Prostate gland (tissue), 2 donors: ENCODE results near the gene PNRC1. TPM values are rescaled to one million over a fixed set of nuclear protein-coding genes. Genes with fewer than 3 reads are reported as not detected.

ENCODE experiments used
- DNase-seq: peaks from one replicate; pipeline ENCODE4 v3.0.0-alpha.2; 2019; ENCODE audit warnings: low spot score
- H3K27ac ChIP-seq, 2 donors: fragments of 200-600 bp; sonication (generic); 2 replicates each; pipeline ENCODE4 v1.5.1; 2017 to 2019
- H3K27me3 ChIP-seq: fragments of 200-600 bp; sonication (generic); replicated peaks from 2 replicates; pipeline ENCODE4 v1.5.1; 2019; ENCODE audit not compliant: insufficient read depth
- H3K36me3 ChIP-seq, 2 donors: fragments of 200-600 bp; sonication (generic); 1 replicate in 1 of 2; 2 replicates in 1 of 2; pipeline versions ENCODE4 v1.5.1 to v1.8.1; 2017 to 2019
- H3K4me1 ChIP-seq: fragments of 200-600 bp; sonication (generic); replicated peaks from 2 replicates; pipeline ENCODE4 v1.5.1; 2019
- H3K4me3 ChIP-seq, 2 donors: fragments of 200-600 bp; sonication (generic); 2 replicates each; pipeline ENCODE4 v1.5.1; 2017 to 2019
- H3K9me3 ChIP-seq: fragments of 200-600 bp; sonication (generic); 2 replicates; pipeline ENCODE4 v1.5.1; 2017
- CTCF ChIP-seq, 4 experiments: fragments of 200-600 bp in 2 of 4; fragments of 450-650 bp in 2 of 4; sonication (generic) in 2 of 4; IDR thresholded peaks; 1 replicate in 3 of 4; 2 replicates in 1 of 4; pipeline ENCODE4 v1.5.1; 2016 to 2019; ENCODE audit warnings: antibody characterized with exemption in 4 of 4, mild to moderate bottlenecking in 2 of 4, moderate library complexity in 2 of 4
- POLR2A ChIP-seq: fragments of 450-650 bp; IDR thresholded peaks from one replicate; pipeline ENCODE4 v1.6.1; 2016; ENCODE audit warnings: antibody characterized with exemption, mild to moderate bottlenecking
- POLR2AphosphoS5 ChIP-seq: sonication (generic); formaldehyde crosslinking; IDR thresholded peaks from one replicate; pipeline ENCODE4 v1.6.1; 2017; ENCODE audit warnings: antibody characterized with exemption
- WGBS: methylation state at CpG from one replicate; pipeline ENCODE4 v1.1.5; 2018; 5-methylcytosine and 5-hydroxymethylcytosine counted together
- intact Hi-C: fragments of 100-400 bp; cut with DNase I; formaldehyde crosslinking; loops from one replicate; pipeline ENCODE4 v1.14.2; 2022
- total RNA-seq, 2 donors: library from RNA; depleted of rRNA; stranded (reverse); fragments of >200 nt; gene quantifications; one replicate each; pipeline ENCODE4 v1.1.0, GENCODE V29; 2016

PNRC1 gene
- total RNA-seq, 2 donors from 2014 or later = 216 to 273 TPM

DNA sequence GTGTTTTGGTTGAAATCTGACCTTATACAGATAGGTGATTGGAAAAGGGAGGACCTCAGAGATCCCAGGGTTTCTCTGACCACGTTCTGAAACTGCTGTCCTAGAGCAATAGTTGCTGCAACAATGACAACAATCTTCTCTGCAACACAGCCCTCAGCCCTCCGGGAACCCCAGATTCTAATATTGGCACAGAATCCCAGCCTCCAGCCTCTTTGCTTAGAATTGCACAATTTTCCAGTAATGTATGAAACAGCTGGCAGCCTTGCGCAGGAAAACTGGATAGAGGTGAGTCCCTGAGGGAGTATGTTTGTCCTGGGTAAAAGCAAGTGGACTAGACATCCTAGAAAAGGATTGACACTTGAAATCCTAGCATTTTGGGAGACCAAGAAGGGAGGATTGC is 30.4 kb upstream of the PNRC1 start:
- Histone ChIP-seq H3K36me3 (no peaks in the 10 kb centered on the region), H3K4me3 (no peak overlapping the region), H3K27me3 (no peaks in the 10 kb centered on the region), H3K27ac (no peak overlapping the region), H3K9me3 (no peaks in the 10 kb centered on the region), H3K4me1 (no peaks in the 10 kb centered on the region)
- WGBS = 79% methylated on average over 3 of the region's 3 CpGs
- intact Hi-C loops = no loop called here
- no peak for DNase-seq
- TF ChIP-seq CTCF (IDR thresholded peaks at IDR 0.05) = no peak
- TF ChIP-seq POLR2AphosphoS5 = no peak
- no peak for TF ChIP-seq POLR2A

GRCh38 chr6:89050697-89051096 is 29.9 kb upstream of the PNRC1 start:
- H3K9me3 ChIP-seq = no peaks in the 10 kb centered on the region
- intact Hi-C loops = no loop called here
- WGBS = 79% methylated on average over 3 of the region's 3 CpGs

GRCh38 chr6:89051676-89052075 is 28.9 kb upstream of the PNRC1 start:
- no peaks in the 10 kb centered on the region for H3K9me3 ChIP-seq
- no peaks in the 10 kb centered on the region for H3K27me3 ChIP-seq
- H3K36me3 ChIP-seq = no peaks in the 10 kb centered on the region
- DNase-seq = no peak
- no peak overlapping the region for H3K27ac ChIP-seq
- intact Hi-C loops = no loop called here
- H3K4me1 ChIP-seq = no peaks in the 10 kb centered on the region
- WGBS = 80% methylated on average over 3 of the region's 3 CpGs
- H3K4me3 ChIP-seq = no peak overlapping the region
- TF ChIP-seq POLR2A = no peak
- TF ChIP-seq POLR2AphosphoS5 = no peak
- TF ChIP-seq CTCF (IDR thresholded peaks at IDR 0.05) = no peak

More at GRCh38 chr6:89050697-89051096, 29.9 kb upstream of the PNRC1 start:
- H3K27me3 ChIP-seq = no peaks in the 10 kb centered on the region
- H3K4me1 ChIP-seq = no peaks in the 10 kb centered on the region
- H3K27ac ChIP-seq = no peak overlapping the region
- H3K4me3 ChIP-seq = no peak overlapping the region
- H3K36me3 ChIP-seq = no peaks in the 10 kb centered on the region
- no peak for DNase-seq
- TF ChIP-seq POLR2A (no peak), CTCF (IDR thresholded peaks at IDR 0.05) (no peak), POLR2AphosphoS5 (no peak)

DNA sequence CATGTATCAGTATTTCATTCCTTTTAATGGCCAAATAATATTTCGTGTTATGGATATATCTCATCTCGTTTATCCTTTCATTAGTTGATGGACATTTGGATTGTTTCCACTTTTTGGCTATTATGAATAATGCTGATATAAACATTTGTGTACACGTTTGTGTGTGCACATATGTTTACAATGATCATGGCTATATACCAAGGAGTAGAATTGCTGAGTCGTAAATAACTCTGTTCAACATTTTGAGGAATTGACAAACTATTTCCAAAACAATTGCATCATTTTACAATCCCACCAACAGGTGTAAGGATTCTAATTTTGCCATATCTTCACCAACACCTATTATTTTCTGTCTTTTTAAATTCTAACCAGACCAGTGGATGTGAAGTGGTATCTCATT is 26.3 kb upstream of the PNRC1 start:
- Histone ChIP-seq H3K4me1 (no peaks in the 10 kb centered on the region), H3K27me3 (no peaks in the 10 kb centered on the region), H3K9me3 (no peaks in the 10 kb centered on the region), H3K4me3 (no peak overlapping the region), H3K36me3 (no peaks in the 10 kb centered on the region), H3K27ac (no peak overlapping the region)
- no peak for DNase-seq
- 97% methylated on average over 4 of the region's 4 CpGs for WGBS
- TF ChIP-seq POLR2A = no peak
- intact Hi-C loops = no loop called here

GRCh38 chr6:89057759-89058158 is 22.8 kb upstream of the PNRC1 start:
- no peak for TF ChIP-seq POLR2A
- intact Hi-C loops = no loop called here
- Histone ChIP-seq H3K36me3 (no peaks in the 10 kb centered on the region), H3K27ac (no peak overlapping the region), H3K9me3 (no peaks in the 10 kb centered on the region), H3K4me1 (no peaks in the 10 kb centered on the region), H3K4me3 (no peak overlapping the region), H3K27me3 (no peaks in the 10 kb centered on the region)
- WGBS = 78% methylated on average over 2 of the region's 2 CpGs
- DNase-seq = no peak

DNA sequence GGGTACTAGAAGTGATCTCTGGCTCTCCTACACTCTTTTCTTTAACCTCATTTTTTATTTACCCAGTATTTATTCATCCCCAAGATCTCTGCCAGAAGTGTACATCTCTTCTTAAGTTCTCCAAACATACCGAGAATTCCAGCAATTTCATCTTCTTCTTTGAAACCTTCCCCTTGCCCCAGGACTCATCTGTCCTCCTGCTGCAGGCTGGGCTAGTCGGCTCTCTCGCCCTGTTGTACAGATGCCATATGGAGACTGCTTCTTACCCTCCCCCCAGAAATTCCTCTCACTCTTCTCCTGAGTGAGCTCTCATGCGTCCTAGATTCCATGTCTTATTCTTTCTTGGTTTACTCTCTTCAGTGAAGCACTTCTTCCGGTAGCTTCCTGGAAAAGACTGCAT is 21.9 kb upstream of the PNRC1 start:
- no peak overlapping the region for H3K4me3 ChIP-seq
- no peaks in the 10 kb centered on the region for H3K27me3 ChIP-seq
- H3K27ac ChIP-seq = no peak overlapping the region
- no peak for DNase-seq
- no peaks in the 10 kb centered on the region for H3K36me3 ChIP-seq
- H3K9me3 ChIP-seq = no peaks in the 10 kb centered on the region
- no peaks in the 10 kb centered on the region for H3K4me1 ChIP-seq
- TF ChIP-seq POLR2AphosphoS5 = no peak
- no peak for TF ChIP-seq CTCF (IDR thresholded peaks at IDR 0.05)
- 54% methylated on average over 5 of the region's 5 CpGs for WGBS
- intact Hi-C loops = no loop called here
